Omental fat pad (tissue), 4 donors: ENCODE data around the gene TNS1. TPM values are rescaled to one million over a fixed set of nuclear protein-coding genes. Genes with fewer than 3 reads are reported as not detected.

Experiments used
- ATAC-seq: fragments of 150-250 bp; one replicate; pipeline ENCODE4 v1.9.1; 2016; ENCODE audit warnings: mild to moderate bottlenecking, moderate library complexity; ENCODE audit not compliant: low FRiP score
- DNase-seq: peaks from one replicate; pipeline ENCODE4 v3.0.0-alpha.2; 2019; ENCODE audit warnings: low spot score
- total RNA-seq, 4 donors: library from RNA; depleted of rRNA; stranded (reverse); fragments of >200 nt; gene quantifications; one replicate each; pipeline ENCODE4 v1.1.0, GENCODE V29; 2016
- TF ChIP-seq, protein P1 (sequence below), 3 donors: fragments of 450-650 bp; IDR thresholded peaks; one replicate each; pipeline ENCODE4 v1.5.1; 2016 to 2017; ENCODE audit warnings: antibody characterized with exemption in 3 of 3, mild to moderate bottlenecking in 3 of 3, moderate library complexity in 2 of 3

The TNS1 gene
- total RNA-seq, 4 donors from 2014 or later = 135 to 453 (median 361) TPM

GRCh38 chr2:217916504-217917254 lies 86.1 kb downstream of the TNS1 start:
- DNase-seq = no peak
- no peak for ATAC-seq
- TF ChIP-seq, protein P1, sequence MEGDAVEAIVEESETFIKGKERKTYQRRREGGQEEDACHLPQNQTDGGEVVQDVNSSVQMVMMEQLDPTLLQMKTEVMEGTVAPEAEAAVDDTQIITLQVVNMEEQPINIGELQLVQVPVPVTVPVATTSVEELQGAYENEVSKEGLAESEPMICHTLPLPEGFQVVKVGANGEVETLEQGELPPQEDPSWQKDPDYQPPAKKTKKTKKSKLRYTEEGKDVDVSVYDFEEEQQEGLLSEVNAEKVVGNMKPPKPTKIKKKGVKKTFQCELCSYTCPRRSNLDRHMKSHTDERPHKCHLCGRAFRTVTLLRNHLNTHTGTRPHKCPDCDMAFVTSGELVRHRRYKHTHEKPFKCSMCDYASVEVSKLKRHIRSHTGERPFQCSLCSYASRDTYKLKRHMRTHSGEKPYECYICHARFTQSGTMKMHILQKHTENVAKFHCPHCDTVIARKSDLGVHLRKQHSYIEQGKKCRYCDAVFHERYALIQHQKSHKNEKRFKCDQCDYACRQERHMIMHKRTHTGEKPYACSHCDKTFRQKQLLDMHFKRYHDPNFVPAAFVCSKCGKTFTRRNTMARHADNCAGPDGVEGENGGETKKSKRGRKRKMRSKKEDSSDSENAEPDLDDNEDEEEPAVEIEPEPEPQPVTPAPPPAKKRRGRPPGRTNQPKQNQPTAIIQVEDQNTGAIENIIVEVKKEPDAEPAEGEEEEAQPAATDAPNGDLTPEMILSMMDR (IDR thresholded peaks at IDR 0.05) = no peak

GRCh38 chr2:217915706-217916105 lies 87.1 kb downstream of the TNS1 start:
- ATAC-seq = no peak
- no peak for DNase-seq
- TF ChIP-seq, protein P1 (IDR thresholded peaks at IDR 0.05) = no peak

- ATAC-seq (no peak), DNase-seq (no peak)
- TF ChIP-seq, protein P1 (IDR thresholded peaks at IDR 0.05) = no peak
Measured at GRCh38 chr2:217914878-217915277, 87.9 kb downstream of the TNS1 start.

DNA sequence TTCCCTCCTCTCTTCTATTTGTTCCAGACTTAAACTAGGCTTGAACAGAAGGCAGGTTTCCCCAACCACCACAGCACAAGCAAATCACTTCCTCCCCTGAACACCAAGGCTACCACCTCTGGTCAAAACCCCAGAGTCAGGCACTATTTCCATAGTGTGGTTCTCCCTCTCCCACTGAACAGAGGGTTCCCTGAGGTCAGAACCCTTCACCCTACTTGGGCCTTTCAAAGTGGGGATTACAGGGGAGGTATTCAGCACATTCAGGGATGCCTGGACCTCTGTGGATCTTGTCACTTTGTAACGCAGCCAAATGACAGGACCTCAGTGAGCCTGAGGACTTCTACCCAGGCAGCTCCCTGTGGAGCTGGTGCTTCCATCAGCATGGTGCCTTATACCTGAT lies 88.7 kb downstream of the TNS1 start:
- ATAC-seq (no peak), DNase-seq (no peak)
- TF ChIP-seq, protein P1 (IDR thresholded peaks at IDR 0.05) = no peak

- TF ChIP-seq, protein P1 (IDR thresholded peaks at IDR 0.05) = no peak
- ATAC-seq (no peak), DNase-seq (no peak)
Measured at GRCh38 chr2:217913436-217913835, 89.4 kb downstream of the TNS1 start.

- no peak for DNase-seq
- TF ChIP-seq, protein P1 (IDR thresholded peaks at IDR 0.05) = no peak
- ATAC-seq = no peak
Measured at GRCh38 chr2:217912098-217913024, 90.4 kb downstream of the TNS1 start.
